Natural killer cell (primary cell): Measurements from ENCODE around the gene IGFL1. TPM values are rescaled to one million over a fixed set of nuclear protein-coding genes. Genes with fewer than 3 reads are reported as not detected.

ENCODE experiments used
- ATAC-seq, 3 donors: fragments of 150-1000 bp in 2 of 3; fragments of 200-7000 bp in 1 of 3; cut with Tn5 transposase; 1 replicate in 1 of 3; 2 replicates in 2 of 3; pipeline ENCODE4 v1.10.0; 2021; ENCODE audit warnings: mild to moderate bottlenecking in 2 of 3, moderate library complexity in 2 of 3
- DNase-seq, 2 donors: peaks; one replicate each; pipeline versions ENCODE4 v3.0.0 to v3.0.0-alpha.2; 2013 to 2021; ENCODE audit warnings: mixed read lengths in 1 of 2
- H3K27ac ChIP-seq: one replicate; pipeline ENCODE4 v1.5.1; 2013; ENCODE audit warnings: mild to moderate bottlenecking, low read length
- H3K27me3 ChIP-seq: one replicate; pipeline ENCODE4 v1.6.1; 2013; ENCODE audit warnings: low read length; ENCODE audit not compliant: control insufficient read depth, insufficient read depth
- H3K36me3 ChIP-seq: one replicate; pipeline ENCODE4 v1.6.1; 2013; ENCODE audit warnings: low read length; ENCODE audit not compliant: control insufficient read depth, insufficient read depth
- H3K4me1 ChIP-seq: one replicate; pipeline ENCODE4 v1.6.1; 2013; ENCODE audit warnings: low read length; ENCODE audit not compliant: control insufficient read depth, insufficient read depth
- H3K4me3 ChIP-seq: one replicate; pipeline ENCODE4 v1.5.1; 2013; ENCODE audit warnings: low read length
- H3K9me3 ChIP-seq: one replicate; pipeline ENCODE4 v1.6.1; 2013; ENCODE audit warnings: low read length; ENCODE audit not compliant: control insufficient read depth, insufficient read depth
- H3K27ac Mint-ChIP-seq, 2 donors: one replicate each; pipeline ENCODE4 v1.8.0; 2022; ENCODE audit warnings: mild to moderate bottlenecking in 2 of 2, mixed read lengths in 2 of 2, moderate library complexity in 1 of 2
- H3K27me3 Mint-ChIP-seq, 2 donors: one replicate each; pipeline ENCODE4 v1.8.0; 2022; ENCODE audit warnings: low read depth in 2 of 2, mixed read lengths in 2 of 2
- H3K36me3 Mint-ChIP-seq: one replicate; pipeline ENCODE4 v1.8.0; 2022; ENCODE audit warnings: mixed read lengths
- H3K4me1 Mint-ChIP-seq, 2 donors: one replicate each; pipeline ENCODE4 v1.8.0; 2022; ENCODE audit warnings: mixed read lengths in 2 of 2
- H3K4me3 Mint-ChIP-seq: one replicate; pipeline ENCODE4 v1.8.0; 2022; ENCODE audit warnings: mild to moderate bottlenecking, moderate library complexity, mixed read lengths
- H3K9me3 Mint-ChIP-seq, 2 donors: one replicate each; pipeline ENCODE4 v1.8.0; 2022; ENCODE audit warnings: mixed read lengths in 2 of 2
- WGBS: methylation state at CpG from one replicate; pipeline ENCODE4 v1.1.7; 2013; ENCODE audit warnings: missing lambda C conversion rate; ENCODE audit not compliant: insufficient coverage; 5-methylcytosine and 5-hydroxymethylcytosine counted together
- intact Hi-C: fragments of 100-400 bp; cut with micrococcal nuclease; formaldehyde crosslinking; loops from one replicate; pipeline ENCODE4 v1.14.2; 2022
- total RNA-seq, 4 donors: library from RNA; stranded (reverse); fragments of 120-200 nt in 1 of 4; gene quantifications; one replicate each; pipeline versions ENCODE4 v1.2.3 to v1.2.4, GENCODE V29; 2013 to 2022
- TF ChIP-seq, protein P1 (sequence below): fragments of 200-600 bp; IDR thresholded peaks from one replicate; pipeline ENCODE4 v1.8.0; 2022; ENCODE audit warnings: antibody characterized with exemption

Gene IGFL1
- total RNA-seq, 3 donors from 2014 or later (not counting 1 experiment from before 2014, with no cell fraction given), result not detected

DNA sequence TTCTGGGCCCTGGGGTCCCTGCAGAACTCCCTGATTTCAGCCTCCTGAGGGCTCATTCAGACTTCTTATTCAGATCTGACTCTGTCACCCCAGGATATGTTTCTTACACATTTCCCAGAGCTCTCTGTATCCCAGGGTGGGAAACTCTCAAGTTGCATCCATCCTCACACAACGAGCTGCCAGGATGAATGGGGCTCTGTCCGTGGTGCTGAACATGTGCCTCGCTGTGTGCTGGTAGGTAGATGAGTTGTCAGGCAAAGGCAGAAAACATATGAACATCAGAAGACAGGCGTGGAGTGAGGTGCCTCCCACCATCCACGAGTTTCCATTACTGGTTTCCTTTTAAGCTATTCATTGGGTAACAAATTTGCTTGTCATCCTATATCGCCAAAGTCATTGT lies 11.4 kb upstream of the IGFL1 start:
- peak in 1 of 2 donors; percentile 36 for DNase-seq
- Histone ChIP-seq H3K27me3 (peaks cover 2% of the 10 kb centered on the region), H3K9me3 (no peaks in the 10 kb centered on the region), H3K27ac (no peak overlapping the region), H3K4me1 (no peaks in the 10 kb centered on the region), H3K36me3 (no peaks in the 10 kb centered on the region), H3K4me3 (no peak overlapping the region)
- Mint-ChIP-seq H3K4me1 (no peaks in the 10 kb centered on the region), H3K4me3 (no peak overlapping the region), H3K9me3 (peaks cover 0 to 2% of the 10 kb centered on the region in 2 donors), H3K36me3 (no peaks in the 10 kb centered on the region), H3K27ac (no peak overlapping the region), H3K27me3 (peaks cover 26 to 43% of the 10 kb centered on the region in 2 donors)
- TF ChIP-seq, protein P1, sequence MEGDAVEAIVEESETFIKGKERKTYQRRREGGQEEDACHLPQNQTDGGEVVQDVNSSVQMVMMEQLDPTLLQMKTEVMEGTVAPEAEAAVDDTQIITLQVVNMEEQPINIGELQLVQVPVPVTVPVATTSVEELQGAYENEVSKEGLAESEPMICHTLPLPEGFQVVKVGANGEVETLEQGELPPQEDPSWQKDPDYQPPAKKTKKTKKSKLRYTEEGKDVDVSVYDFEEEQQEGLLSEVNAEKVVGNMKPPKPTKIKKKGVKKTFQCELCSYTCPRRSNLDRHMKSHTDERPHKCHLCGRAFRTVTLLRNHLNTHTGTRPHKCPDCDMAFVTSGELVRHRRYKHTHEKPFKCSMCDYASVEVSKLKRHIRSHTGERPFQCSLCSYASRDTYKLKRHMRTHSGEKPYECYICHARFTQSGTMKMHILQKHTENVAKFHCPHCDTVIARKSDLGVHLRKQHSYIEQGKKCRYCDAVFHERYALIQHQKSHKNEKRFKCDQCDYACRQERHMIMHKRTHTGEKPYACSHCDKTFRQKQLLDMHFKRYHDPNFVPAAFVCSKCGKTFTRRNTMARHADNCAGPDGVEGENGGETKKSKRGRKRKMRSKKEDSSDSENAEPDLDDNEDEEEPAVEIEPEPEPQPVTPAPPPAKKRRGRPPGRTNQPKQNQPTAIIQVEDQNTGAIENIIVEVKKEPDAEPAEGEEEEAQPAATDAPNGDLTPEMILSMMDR, result no peak
- WGBS, result 22% methylated on average over 6 of the region's 6 CpGs
- no peak for ATAC-seq
- intact Hi-C loops, result no loop called here

DNA sequence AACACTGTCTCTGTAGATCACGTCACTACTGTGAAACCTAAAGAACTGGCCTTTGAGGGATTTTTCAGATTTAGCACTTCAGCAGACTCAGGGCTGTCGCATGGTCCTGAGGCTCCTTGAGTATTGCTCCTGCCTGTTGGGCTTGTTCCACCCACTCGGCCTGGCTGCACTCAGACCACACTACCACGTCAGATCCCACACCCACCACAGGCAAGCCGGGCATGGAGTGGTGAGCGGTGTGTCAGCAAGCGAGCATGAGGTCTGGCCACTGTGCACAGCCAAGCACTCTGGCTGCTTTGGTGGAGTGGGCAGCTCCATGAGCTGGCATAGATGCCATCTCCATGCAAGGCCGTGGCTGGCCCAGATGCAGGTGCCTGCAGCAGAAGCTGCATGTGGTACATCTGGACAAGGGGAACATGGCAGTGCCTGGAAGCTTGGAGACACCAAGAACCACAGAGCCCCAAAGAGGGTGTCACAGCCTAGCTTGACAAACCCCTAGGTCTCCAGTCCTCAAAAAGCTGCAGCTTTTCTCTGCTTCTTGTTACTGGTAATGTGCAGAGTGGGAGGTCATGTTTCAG lies 9.4 kb upstream of the IGFL1 start:
- DNase-seq (no peak), ATAC-seq (no peak)
- H3K36me3 Mint-ChIP-seq, result no peaks in the 10 kb centered on the region
- H3K27ac Mint-ChIP-seq, result no peak overlapping the region
- H3K27me3 Mint-ChIP-seq, result peaks cover 24 to 46% of the 10 kb centered on the region in 2 donors
- intact Hi-C loops, result no loop called here
- H3K27ac ChIP-seq, result no peak overlapping the region
- peaks cover 9% of the 10 kb centered on the region for H3K27me3 ChIP-seq
- TF ChIP-seq, protein P1, result no peak
- peaks cover 0 to 2% of the 10 kb centered on the region in 2 donors for H3K9me3 Mint-ChIP-seq
- H3K9me3 ChIP-seq, result no peaks in the 10 kb centered on the region
- 79% methylated on average over 8 of the region's 8 CpGs for WGBS
- H3K4me3 Mint-ChIP-seq, result no peak overlapping the region
- no peaks in the 10 kb centered on the region for H3K4me1 ChIP-seq
- H3K36me3 ChIP-seq, result no peaks in the 10 kb centered on the region
- H3K4me3 ChIP-seq, result no peak overlapping the region
- H3K4me1 Mint-ChIP-seq, result peaks cover under 1 to 3% of the 10 kb centered on the region in 2 donors

DNA sequence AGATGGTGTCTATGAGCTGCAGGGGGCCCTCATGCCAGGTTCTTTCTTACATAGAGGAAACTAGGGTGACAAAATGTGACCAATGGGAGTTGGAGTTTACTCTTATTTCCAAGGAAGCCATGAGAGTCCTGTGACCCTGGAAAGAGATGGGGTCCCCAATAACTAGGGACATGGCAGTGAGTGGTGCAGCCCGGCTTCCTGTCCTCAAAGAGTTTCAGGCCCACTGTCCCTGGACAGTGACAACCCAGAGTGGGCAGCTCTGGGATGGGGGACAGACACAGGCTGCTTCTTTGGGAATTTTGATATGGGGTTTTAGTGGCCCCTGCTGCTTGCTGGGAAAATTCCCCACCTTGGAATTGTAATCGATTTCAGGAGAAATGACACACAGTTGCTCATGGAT lies 8.4 kb upstream of the IGFL1 start:
- ATAC-seq (no peak), DNase-seq (no peak)
- intact Hi-C loops, result no loop called here
- Histone ChIP-seq H3K4me3 (no peak overlapping the region), H3K36me3 (no peaks in the 10 kb centered on the region), H3K27me3 (peaks cover 9% of the 10 kb centered on the region), H3K27ac (no peak overlapping the region), H3K4me1 (peaks cover 7% of the 10 kb centered on the region), H3K9me3 (no peaks in the 10 kb centered on the region)
- Mint-ChIP-seq H3K9me3 (peaks cover 0 to 2% of the 10 kb centered on the region in 2 donors), H3K27ac (no peak overlapping the region), H3K4me1 (peaks cover 11 to 12% of the 10 kb centered on the region in 2 donors), H3K4me3 (no peak overlapping the region), H3K27me3 (peaks cover 23 to 40% of the 10 kb centered on the region in 2 donors), H3K36me3 (no peaks in the 10 kb centered on the region)
- TF ChIP-seq, protein P1, result no peak
- WGBS, result 79% methylated on average over 2 of the region's 2 CpGs
